Measurements from ENCODE around the gene METTL26. TPM values are rescaled to one million over a fixed set of nuclear protein-coding genes. Genes with fewer than 3 reads are reported as not detected.

Gene METTL26
- total and polyA plus RNA-seq, 2 of the 8 experiments (the other 6 are each of a cell fraction or from before 2014, with no cell fraction given) = 100 to 186 TPM

DNA sequence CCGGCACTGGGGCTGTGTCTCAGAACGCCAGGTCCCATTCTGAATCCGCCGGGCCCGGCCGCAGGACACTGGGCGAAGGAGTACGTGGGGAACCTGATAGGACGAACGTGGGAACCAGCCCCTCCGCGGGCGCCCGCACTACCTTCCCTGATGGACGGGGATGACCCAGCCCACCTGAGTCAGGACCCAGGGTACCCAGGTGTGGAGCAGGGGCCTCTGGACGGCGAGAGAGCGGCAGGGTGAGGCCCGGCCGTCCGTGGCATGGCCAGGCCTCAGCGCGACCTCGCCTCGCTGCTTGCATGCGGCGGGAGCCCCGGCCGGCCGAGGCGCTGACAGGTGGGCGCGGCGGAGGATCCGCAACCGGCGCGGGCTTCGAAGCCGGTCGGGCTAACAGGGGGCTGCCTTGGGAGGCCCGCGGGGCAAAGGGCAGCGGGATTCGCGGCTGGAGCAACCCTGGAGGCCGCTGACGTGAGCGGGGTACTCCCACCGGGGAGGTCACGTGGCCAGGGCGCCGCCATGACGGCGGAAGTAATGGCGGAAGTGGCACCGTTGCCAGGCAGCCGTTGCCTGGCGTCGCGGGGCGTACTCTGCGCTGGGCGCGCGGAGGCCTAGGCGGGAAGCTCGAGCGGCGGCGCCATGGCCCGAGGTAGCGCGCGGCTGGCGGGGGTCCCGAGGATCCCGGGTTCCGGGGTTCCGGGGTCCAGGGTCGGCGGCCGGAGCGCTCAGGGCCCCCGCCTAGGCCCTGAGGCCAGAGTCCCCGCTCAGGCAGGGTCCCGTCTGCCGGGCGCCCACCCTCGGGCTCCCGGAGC is 12.9 kb upstream of the METTL26 start, which contains the start of gene WDR90:
TSS of gene WDR90 (plus strand) at position 585 of the 809 bp plus-strand sequence. CDS start at position 637, 52 bp downstream.
- Histone ChIP-seq H3K79me1 (ENCODE audit: low read depth, low read length) (no peaks in the 10 kb centered on the region; the same call in 1 of the 2 replicates), H3K27me3 (replicated peaks in 1 of 4; ENCODE audit: control insufficient read depth in 3 of 4, extremely low read depth in 1 of 4, insufficient read depth in 3 of 4, low read length in 3 of 4) (no peaks in the 10 kb centered on the region), H2AK5ac (ENCODE audit: low read depth, low read length) (no peak within 1 kb of the TSS), H3K23me2 (ENCODE audit: low read depth, low read length) (peaks cover 7% of the 10 kb centered on the region), H3K23ac (ENCODE audit: insufficient read length) (no peak within 1 kb of the TSS), H3K36me3 (ENCODE audit: control insufficient read depth in 2 of 4, insufficient read depth in 4 of 4, low read length in 3 of 4) (peaks cover 0 to 9% (median 1%) of the 10 kb centered on the region in 4 experiments; a peak in 1 of 8 replicates), H2AFZ (ENCODE audit: low read length) (no peak within 1 kb of the TSS), H4K91ac (replicated peaks; ENCODE audit: insufficient read length, low read length) (peak within 1 kb of the TSS; percentile 6), H3K79me2 (ENCODE audit: control insufficient read depth in 1 of 2, insufficient read depth in 2 of 2, low read length in 2 of 2) (no peaks in the 10 kb centered on the region), H4K5ac (ENCODE audit: insufficient read length, low read depth, low read length) (peak within 1 kb of the TSS; percentile 28), H3K4ac (replicated peaks; ENCODE audit: insufficient read length, low read depth, low read length) (no peak within 1 kb of the TSS), H3K4me3 (ENCODE audit: extremely low read depth in 1 of 4, insufficient read depth in 2 of 4, low read depth in 3 of 4, low read length in 4 of 4) (peak within 1 kb of the TSS; percentile 59 to 76 (median 68)), H3K4me2 (ENCODE audit: insufficient read depth in 1 of 2, low read depth in 2 of 2, low read length in 2 of 2) (peak within 1 kb of the TSS; percentile 67 to 86), H2BK15ac (ENCODE audit: low read length) (no peak within 1 kb of the TSS), H2BK20ac (ENCODE audit: low read length) (no peak within 1 kb of the TSS), H3K14ac (ENCODE audit: insufficient read length) (no peak within 1 kb of the TSS), H4K20me1 (replicated peaks in 1 of 2; ENCODE audit: control insufficient read depth in 1 of 2, insufficient read depth in 2 of 2, low read length in 2 of 2) (peaks cover 0 to 9% of the 10 kb centered on the region in 2 experiments), H3K56ac (replicated peaks; ENCODE audit: insufficient read length, low read depth, low read length) (peak within 1 kb of the TSS; percentile 77), H3K18ac (ENCODE audit: extremely low read depth, low read length) (peak within 1 kb of the TSS; percentile 32), H2BK12ac (ENCODE audit: low read depth, low read length) (peak within 1 kb of the TSS; percentile 50; the same call in 1 of the 2 replicates), H2BK5ac (ENCODE audit: low read depth, low read length) (peak within 1 kb of the TSS; percentile 52), H3K27ac (ENCODE audit: low read depth, low read length) (peak within 1 kb of the TSS; percentile 35; the same call in 1 of the 2 replicates), H3K4me1 (replicated peaks in 1 of 4; ENCODE audit: control insufficient read depth in 3 of 4, insufficient read depth in 4 of 4, low read length in 3 of 4) (peaks cover 0 to 4% (median under 1%) of the 10 kb centered on the region in 4 experiments; a peak in 4 of 7 replicates), H3K9me3 (ENCODE audit: insufficient read depth in 2 of 2, low read depth in 1 of 2, low read length in 1 of 2) (no peaks in the 10 kb centered on the region), H3K9ac (replicated peaks in 1 of 4; ENCODE audit: extremely low read depth in 1 of 4, low read depth in 3 of 4, low read length in 3 of 4) (peak within 1 kb of the TSS; percentile 38 to 55 (median 50); a peak in 6 of 7 replicates), H4K8ac (ENCODE audit: extremely low read depth, insufficient read depth, low read length) (peak within 1 kb of the TSS; percentile 82), H2BK120ac (replicated peaks; ENCODE audit: low read depth, low read length) (no peak within 1 kb of the TSS)
- 2% methylated on average over 82 of the region's 91 CpGs; no CpG with 5 or more reads in 1 of the 2 experiments for WGBS, 2 experiments (ENCODE audit: extremely low coverage in 1 of 2, insufficient coverage in 1 of 2, insufficient read length in 1 of 2, insufficient replicate concordance in 2 of 2, low coverage in 1 of 2, low lambda C conversion rate in 2 of 2, missing lambda C conversion rate in 1 of 2)
- DNase-seq (ENCODE audit: low read depth in 1 of 2, low spot score in 2 of 2) (peak in 1 of 2 experiments; percentile 97), FAIRE-seq (no peak)
- CTCF ChIA-PET (ENCODE audit: partially characterized antibody) = interaction anchor here (0.6 to 7.9 kb wide), 25 partner anchors 8 to 638 kb away, joined by 3 to 104 read pairs (median 5); partner anchors contain the start of genes JMJD8, METTL26, NHLRC4 and RHBDL1
- POLR2A ChIA-PET (ENCODE audit: partially characterized antibody) = interaction anchor here (0.8 to 2.9 kb wide), 21 partner anchors 9 to 278 kb away, joined by 3 to 14 read pairs (median 4); partner anchors contain the start of genes JMJD8, METTL26, MRPL28 and RHBDL1
- TF ChIP-seq, protein P1, sequence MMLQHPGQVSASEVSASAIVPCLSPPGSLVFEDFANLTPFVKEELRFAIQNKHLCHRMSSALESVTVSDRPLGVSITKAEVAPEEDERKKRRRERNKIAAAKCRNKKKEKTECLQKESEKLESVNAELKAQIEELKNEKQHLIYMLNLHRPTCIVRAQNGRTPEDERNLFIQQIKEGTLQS (IDR thresholded peaks at IDR 0.05; ENCODE audit: insufficient read depth, low read depth, low read length) = peak; percentile 79
- TF ChIP-seq POLR2A (IDR thresholded peaks at IDR 0.05; ENCODE audit: control extremely low read depth in 1 of 2, low read depth in 2 of 2, low read length in 2 of 2) (peak in 1 of 2 experiments; percentile 49; a peak in 1 of 3 replicates), ASH2L (IDR thresholded peaks at IDR 0.05; ENCODE audit: low read length) (peak; percentile 59), JUN (IDR thresholded peaks at IDR 0.05; ENCODE audit: low read depth, low read length) (no peak), TAF1 (IDR thresholded peaks at IDR 0.05; ENCODE audit: low read depth, low read length) (0 out of 2 replicates have a peak, but pooled peaks have one; percentile 52), SRF (IDR thresholded peaks at IDR 0.05; ENCODE audit: low read depth, low read length) (no peak), POLR2AphosphoS5 (IDR thresholded peaks at IDR 0.05; ENCODE audit: low read depth, low read length) (peak; percentile 22; the same call in 1 of the 2 replicates), EGR1 (IDR thresholded peaks at IDR 0.05; ENCODE audit: borderline replicate concordance, low read depth, low read length) (peak; percentile 66), GABPA (IDR thresholded peaks at IDR 0.05; ENCODE audit: borderline replicate concordance, insufficient read depth, low read length) (peak; percentile 89)
- TF ChIP-seq, protein P2, sequence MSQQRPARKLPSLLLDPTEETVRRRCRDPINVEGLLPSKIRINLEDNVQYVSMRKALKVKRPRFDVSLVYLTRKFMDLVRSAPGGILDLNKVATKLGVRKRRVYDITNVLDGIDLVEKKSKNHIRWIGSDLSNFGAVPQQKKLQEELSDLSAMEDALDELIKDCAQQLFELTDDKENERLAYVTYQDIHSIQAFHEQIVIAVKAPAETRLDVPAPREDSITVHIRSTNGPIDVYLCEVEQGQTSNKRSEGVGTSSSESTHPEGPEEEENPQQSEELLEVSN (IDR thresholded peaks at IDR 0.05) = peak; percentile 71

All from H1 (cell line).